C4-2B (cell line): ENCODE measurements around the gene INO80C.

Source experiments
- ZFX ChIP-seq: fragments of 450-650 bp; IDR thresholded peaks from 2 replicates; pipeline ENCODE4 v1.6.1; 2017
- TF ChIP-seq, protein P1 (sequence below): fragments of 450-650 bp; conservative IDR thresholded peaks from 2 replicates; pipeline ENCODE4 v1.5.1; 2017; ENCODE audit warnings: mild to moderate bottlenecking

DNA sequence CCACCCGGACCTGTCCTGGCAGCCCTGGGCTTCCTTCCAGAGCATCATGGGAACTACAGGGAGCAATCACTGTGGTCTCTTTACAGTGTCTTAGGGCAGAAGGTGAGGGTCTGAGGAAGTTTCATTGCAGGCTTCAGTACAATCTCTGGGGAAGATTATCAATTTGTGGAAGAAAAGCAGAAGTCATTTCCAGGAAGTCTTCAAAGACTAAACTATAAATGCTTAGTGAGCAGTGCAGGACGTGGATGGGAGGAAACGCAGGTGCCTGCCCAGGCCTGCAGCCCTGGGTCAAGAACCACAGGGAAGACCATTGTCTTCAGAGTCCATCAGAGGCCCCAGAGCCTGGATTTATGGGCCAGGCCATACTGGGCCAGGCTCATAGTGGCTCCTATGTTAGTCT, 54.3 kb downstream of the INO80C start:
- TF ChIP-seq, protein P1, sequence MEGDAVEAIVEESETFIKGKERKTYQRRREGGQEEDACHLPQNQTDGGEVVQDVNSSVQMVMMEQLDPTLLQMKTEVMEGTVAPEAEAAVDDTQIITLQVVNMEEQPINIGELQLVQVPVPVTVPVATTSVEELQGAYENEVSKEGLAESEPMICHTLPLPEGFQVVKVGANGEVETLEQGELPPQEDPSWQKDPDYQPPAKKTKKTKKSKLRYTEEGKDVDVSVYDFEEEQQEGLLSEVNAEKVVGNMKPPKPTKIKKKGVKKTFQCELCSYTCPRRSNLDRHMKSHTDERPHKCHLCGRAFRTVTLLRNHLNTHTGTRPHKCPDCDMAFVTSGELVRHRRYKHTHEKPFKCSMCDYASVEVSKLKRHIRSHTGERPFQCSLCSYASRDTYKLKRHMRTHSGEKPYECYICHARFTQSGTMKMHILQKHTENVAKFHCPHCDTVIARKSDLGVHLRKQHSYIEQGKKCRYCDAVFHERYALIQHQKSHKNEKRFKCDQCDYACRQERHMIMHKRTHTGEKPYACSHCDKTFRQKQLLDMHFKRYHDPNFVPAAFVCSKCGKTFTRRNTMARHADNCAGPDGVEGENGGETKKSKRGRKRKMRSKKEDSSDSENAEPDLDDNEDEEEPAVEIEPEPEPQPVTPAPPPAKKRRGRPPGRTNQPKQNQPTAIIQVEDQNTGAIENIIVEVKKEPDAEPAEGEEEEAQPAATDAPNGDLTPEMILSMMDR: no peak
- TF ChIP-seq ZFX: no peak
